ENCODE measurements around the gene EMP2. TPM values are rescaled to one million over a fixed set of nuclear protein-coding genes. Genes with fewer than 3 reads are reported as not detected.

EMP2 gene
- total and polyA plus RNA-seq, 2 of the 4 experiments (the other 2 are of a cell fraction), result 13.8 to 18.3 TPM

GRCh38 chr16:10598157-10598556 is 17.8 kb upstream of the EMP2 start:
- WGBS, 2 experiments (ENCODE audit: extremely low coverage in 2 of 2, insufficient read length in 1 of 2), result 69% methylated on average over 6 of the region's 11 CpGs; no CpG with 5 or more reads in 1 of the 2 experiments
- dilution Hi-C loops (cut with HindIII; ENCODE audit: low sequenced_read_pairs, unreplicated experiment), result no loop called here
- Histone ChIP-seq H2BK120ac (ENCODE audit: low read depth, low read length) (no peak overlapping the region), H3K23ac (ENCODE audit: low read depth, low read length) (no peak overlapping the region), H3K4ac (ENCODE audit: low read depth, low read length) (no peak overlapping the region), H3K14ac (replicated peaks; ENCODE audit: low read depth, low read length) (no peak overlapping the region), H3K9ac (ENCODE audit: low read depth, low read length) (no peak overlapping the region), H3K56ac (ENCODE audit: extremely low read depth, insufficient read depth, low read length) (no peak overlapping the region), H4K91ac (ENCODE audit: insufficient read depth, low read depth, low read length) (no peak overlapping the region), H3K36me3 (ENCODE audit: control insufficient read depth, insufficient read depth, low read length) (no peaks in the 10 kb centered on the region), H2AK5ac (ENCODE audit: low read depth, low read length) (no peak overlapping the region), H3K18ac (ENCODE audit: low read depth, low read length) (no peak overlapping the region), H3K9me1 (ENCODE audit: insufficient read depth, low read length) (no peaks in the 10 kb centered on the region), H3K27ac (ENCODE audit: insufficient read depth, low read length) (no peak overlapping the region), H2BK20ac (ENCODE audit: low read depth, low read length) (no peak overlapping the region), H2AK9ac (replicated peaks; ENCODE audit: low read depth, low read length, poor library complexity) (no peak overlapping the region), H4K5ac (ENCODE audit: low read depth, low read length) (no peak overlapping the region), H2BK5ac (ENCODE audit: low read depth, low read length, poor library complexity, severe bottlenecking) (no peak overlapping the region), H4K8ac (ENCODE audit: low read depth in 2 of 2, low read length in 2 of 2) (no peak overlapping the region), H2AFZ (replicated peaks; ENCODE audit: low read length, poor library complexity) (no peak overlapping the region), H3K4me3 (ENCODE audit: insufficient read depth, low read depth, low read length) (no peak overlapping the region), H4K20me1 (ENCODE audit: insufficient read depth, low read length) (no peaks in the 10 kb centered on the region), H2BK15ac (ENCODE audit: low read depth, low read length) (no peak overlapping the region), H3K27me3 (ENCODE audit: control insufficient read depth, insufficient read depth, low read length) (peaks cover 21% of the 10 kb centered on the region), H3K4me1 (ENCODE audit: control insufficient read depth, insufficient read depth, low read length) (peaks cover 2% of the 10 kb centered on the region; the same call in 1 of the 2 replicates), H3K79me1 (ENCODE audit: low read depth in 1 of 2, low read length in 2 of 2) (no peaks in the 10 kb centered on the region), H3K4me2 (ENCODE audit: low read depth, low read length) (no peak overlapping the region), H3K9me3 (ENCODE audit: control insufficient read depth, insufficient read depth, low read length) (no peaks in the 10 kb centered on the region; the same call in 1 of the 2 replicates)
- ATAC-seq (ENCODE audit: low read depth), result no peak
- CTCF ChIA-PET, result no interaction called here
- intact Hi-C loops (cut with micrococcal nuclease), result no loop called here
- POLR2A ChIA-PET (ENCODE audit: unreplicated experiment), result no interaction called here
- TF ChIP-seq MAFK (IDR thresholded peaks at IDR 0.05; ENCODE audit: low read depth, low read length) (no peak), CHD1 (IDR thresholded peaks at IDR 0.05; ENCODE audit: low read depth, low read length) (no peak), CEBPB (IDR thresholded peaks at IDR 0.05; ENCODE audit: low read depth, low read length) (no peak), POLR2A (IDR thresholded peaks at IDR 0.05; ENCODE audit: low read depth, low read length) (no peak), ELK1 (IDR thresholded peaks at IDR 0.05; ENCODE audit: borderline replicate concordance, low read depth, low read length) (no peak), RAD21 (IDR thresholded peaks at IDR 0.05; ENCODE audit: low read length) (no peak), FOS (IDR thresholded peaks at IDR 0.05; ENCODE audit: low read depth, low read length) (no peak), CTCF (conservative IDR thresholded peaks at IDR 0.05; ENCODE audit: low read depth, low read length) (no peak), USF2 (IDR thresholded peaks at IDR 0.05; ENCODE audit: low read depth, low read length) (no peak), NFE2L2 (IDR thresholded peaks at IDR 0.05; ENCODE audit: low read depth, low read length) (no peak), SMC3 (IDR thresholded peaks at IDR 0.05; ENCODE audit: low read depth, low read length) (no peak), BHLHE40 (IDR thresholded peaks at IDR 0.05; ENCODE audit: low read depth, low read length) (no peak), MXI1 (IDR thresholded peaks at IDR 0.05; ENCODE audit: borderline replicate concordance, low read depth, low read length) (no peak)
- in situ Hi-C loops (cut with MboI; ENCODE audit: low sequenced_read_pairs), result no loop called here
- no TSS peak for BruUV-seq (replicated peaks)
- DNase-seq, result no peak
